Gastroesophageal sphincter (tissue), 3 donors: Measurements from ENCODE around the gene SLC9A7.

Source experiments
- CTCF ChIP-seq, 4 experiments: fragments of 200-600 bp in 2 of 4; fragments of 450-650 bp in 2 of 4; sonication (generic) in 1 of 4; IDR thresholded peaks; one replicate each; pipeline ENCODE4 v1.5.1; 2017 to 2019; ENCODE audit warnings: antibody characterized with exemption in 4 of 4, mild to moderate bottlenecking in 2 of 4, moderate library complexity in 2 of 4
- EP300 ChIP-seq: sonication (generic); formaldehyde crosslinking; IDR thresholded peaks from one replicate; pipeline ENCODE4 v1.6.1; 2017; ENCODE audit warnings: antibody characterized with exemption, mild to moderate bottlenecking

- no peak for TF ChIP-seq CTCF (IDR thresholded peaks at IDR 0.05)
- no peak for TF ChIP-seq EP300
Measured at GRCh38 chrX:46693149-46693548, 65.8 kb downstream of the SLC9A7 start.
